Measurements from ENCODE around the gene TLE1.

Gene TLE1

GRCh38 chr9:81540142-81540710, 149.1 kb downstream of the TLE1 start:
- DNase-seq = no peak

- DNase-seq = no peak
Measured at GRCh38 chr9:81539317-81539716, 150.0 kb downstream of the TLE1 start.

- DNase-seq = no peak
Measured at GRCh38 chr9:81538890-81539289, 150.5 kb downstream of the TLE1 start.

GRCh38 chr9:81537964-81538363, 151.4 kb downstream of the TLE1 start:
- no peak for DNase-seq

- DNase-seq = no peak
Measured at GRCh38 chr9:81536242-81537025, 152.9 kb downstream of the TLE1 start.

GRCh38 chr9:81535542-81536241, 153.7 kb downstream of the TLE1 start:
- no peak for DNase-seq

GRCh38 chr9:81534138-81534875, 155.0 kb downstream of the TLE1 start:
- no peak for DNase-seq

All from effector CD8-positive, alpha-beta T cell (primary cell).